DLD1 (cell line): ENCODE results near the gene SMIM13.
"Not testable (repeated sequence)": the region's sequence is repeated elsewhere in the genome, so short reads cannot be mapped to it uniquely, and the experiment has no call there.

Source experiments
- in situ Hi-C: cut with HindIII; loops from 2 replicates; pipeline ENCODE4 v1.10.0; 2017; ENCODE audit warnings: low sequenced_read_pairs

Gene SMIM13

DNA sequence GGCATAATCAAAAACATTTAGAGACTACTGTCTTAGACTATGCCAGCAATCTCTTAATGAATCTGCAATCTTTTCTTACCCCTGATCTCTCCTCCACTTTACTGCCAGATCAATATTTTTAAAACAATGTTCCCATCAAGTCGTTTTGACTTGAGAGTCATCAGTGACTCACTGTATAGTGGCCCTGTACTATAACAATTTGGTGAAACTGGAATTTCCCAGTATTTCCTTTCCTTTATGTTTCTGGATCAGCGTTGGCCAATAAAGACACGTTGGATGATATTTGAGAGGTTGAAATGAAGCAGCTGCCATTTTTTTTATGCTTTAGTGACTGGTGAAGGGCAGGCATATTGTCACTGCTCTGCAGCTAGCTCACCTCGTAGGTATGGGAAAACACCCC, 10.1 kb upstream of the SMIM13 start:
- in situ Hi-C loops = no loop called here

DNA sequence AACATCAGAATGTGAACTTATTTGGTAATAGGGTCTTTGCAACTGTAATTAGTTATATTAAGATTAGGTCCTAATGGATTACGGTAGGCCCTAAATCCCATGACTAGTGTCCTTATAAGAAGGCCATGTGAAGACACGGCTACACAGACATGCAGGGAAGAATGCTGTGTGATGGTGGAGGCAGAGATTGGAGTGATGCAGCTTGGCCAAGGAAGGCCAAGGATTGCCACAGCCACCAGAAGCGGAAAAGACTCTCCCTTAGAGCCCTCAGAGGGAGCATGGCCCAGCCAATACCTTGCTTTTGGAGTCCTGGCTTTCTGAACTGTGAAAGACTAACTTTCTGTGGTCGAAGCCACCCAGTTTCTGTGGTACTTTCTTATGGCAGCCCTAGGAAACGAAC, 9.7 kb upstream of the SMIM13 start:
- in situ Hi-C loops = no loop called here

DNA sequence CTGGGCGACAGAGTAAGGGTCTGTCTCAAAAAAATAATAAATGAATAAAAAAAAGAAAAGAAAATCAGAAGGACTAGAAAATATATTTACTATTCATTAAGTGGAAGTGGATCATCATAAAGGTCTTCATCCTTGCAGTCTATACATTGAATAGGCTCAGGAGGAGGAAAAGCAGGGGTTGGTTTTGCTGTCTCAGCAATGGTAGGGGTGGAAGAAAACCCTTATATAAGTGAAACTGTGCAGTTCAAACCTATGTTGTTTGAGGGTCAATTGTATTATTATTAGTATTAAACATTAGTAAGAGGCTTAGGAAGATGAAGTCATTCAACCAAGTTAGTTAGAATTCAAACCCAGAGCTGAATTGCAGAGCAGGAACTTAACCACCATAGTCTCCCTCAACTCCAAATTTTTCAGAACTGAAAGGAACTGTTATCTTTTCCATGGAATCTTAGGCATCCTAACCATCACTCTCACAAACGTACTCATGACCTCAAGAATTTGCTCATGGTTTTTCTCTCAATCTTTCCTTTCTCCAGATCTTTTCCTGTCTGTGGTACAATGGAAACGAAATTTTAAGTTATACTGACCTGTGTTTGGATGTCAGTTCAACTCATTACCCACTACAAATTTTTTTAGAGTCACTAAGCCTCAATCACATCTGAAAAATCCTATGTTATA, 7.7 kb upstream of the SMIM13 start:
- in situ Hi-C loops = no loop called here

DNA sequence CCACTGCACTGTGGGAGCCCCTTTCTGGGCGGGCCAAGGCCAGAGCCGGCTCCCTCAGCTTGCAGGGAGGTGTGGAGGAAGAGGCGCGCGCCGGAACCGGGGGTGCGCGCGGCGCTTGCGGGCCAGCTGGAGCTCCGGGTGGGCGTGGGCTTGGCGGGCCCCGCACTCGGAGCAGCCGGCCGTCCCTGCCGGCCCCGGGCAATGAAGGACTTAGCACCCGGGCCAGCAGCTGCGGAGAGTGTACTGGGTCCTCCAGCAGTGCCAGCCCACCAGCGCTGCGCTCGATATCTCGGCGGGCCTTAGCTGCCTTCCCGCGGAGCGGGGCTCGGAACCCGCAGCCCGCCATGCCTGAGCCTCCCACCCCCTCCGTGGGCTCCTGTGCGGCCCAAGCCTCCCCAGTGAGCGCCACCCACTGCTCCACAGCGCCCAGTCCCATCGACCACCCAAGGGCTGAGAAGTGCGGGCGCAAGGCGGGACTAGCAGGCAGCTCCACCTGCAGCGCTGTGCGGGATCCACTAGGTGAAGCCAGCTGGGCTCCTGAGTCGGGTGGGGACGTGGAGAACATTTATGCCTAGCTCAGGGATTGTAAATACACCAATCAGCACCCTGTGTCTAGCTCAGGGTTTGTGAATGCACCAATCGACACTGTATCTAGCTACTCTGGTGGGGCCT, 6.4 kb upstream of the SMIM13 start:
- in situ Hi-C loops = not testable (repeated sequence)

DNA sequence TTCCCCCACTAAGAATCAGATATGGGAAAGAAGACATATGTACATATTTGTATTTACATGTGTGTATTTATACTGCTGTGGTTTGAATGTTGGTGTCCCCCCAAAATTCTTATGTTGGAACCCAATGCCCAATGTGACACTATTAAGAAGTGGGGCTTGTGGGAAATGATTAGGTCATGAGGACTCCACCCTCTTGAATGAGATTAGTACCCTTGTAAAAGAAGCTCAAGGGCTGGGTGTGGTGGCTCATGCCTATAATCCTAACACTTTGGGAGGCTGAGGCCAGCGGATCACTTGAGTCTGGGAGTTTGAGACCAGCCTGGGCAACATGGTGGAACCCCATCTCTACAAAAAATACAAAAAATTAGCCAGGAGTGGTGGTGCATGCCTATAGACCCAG, 3.9 kb upstream of the SMIM13 start:
- in situ Hi-C loops = no loop called here

DNA sequence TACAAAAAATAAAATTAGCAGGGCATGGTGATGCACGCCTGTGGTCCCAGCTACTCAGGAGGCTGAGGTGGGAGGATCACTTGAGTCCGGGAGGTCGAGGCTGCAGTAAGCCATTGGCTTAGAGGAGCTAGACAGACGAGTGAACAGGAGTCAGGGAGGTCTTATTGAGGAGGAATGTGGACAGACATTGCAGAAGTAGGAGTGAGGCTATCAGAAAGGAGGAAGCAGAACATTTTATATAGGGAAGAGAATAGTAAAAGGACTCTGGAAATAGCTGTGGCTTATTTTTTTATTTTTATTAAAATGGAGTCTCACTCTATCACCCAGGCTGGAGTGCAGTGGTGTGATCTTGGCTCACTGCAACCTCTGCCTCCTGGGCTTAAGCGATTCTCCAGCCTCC, 2.5 kb upstream of the SMIM13 start:
- in situ Hi-C loops = not testable (repeated sequence)

DNA sequence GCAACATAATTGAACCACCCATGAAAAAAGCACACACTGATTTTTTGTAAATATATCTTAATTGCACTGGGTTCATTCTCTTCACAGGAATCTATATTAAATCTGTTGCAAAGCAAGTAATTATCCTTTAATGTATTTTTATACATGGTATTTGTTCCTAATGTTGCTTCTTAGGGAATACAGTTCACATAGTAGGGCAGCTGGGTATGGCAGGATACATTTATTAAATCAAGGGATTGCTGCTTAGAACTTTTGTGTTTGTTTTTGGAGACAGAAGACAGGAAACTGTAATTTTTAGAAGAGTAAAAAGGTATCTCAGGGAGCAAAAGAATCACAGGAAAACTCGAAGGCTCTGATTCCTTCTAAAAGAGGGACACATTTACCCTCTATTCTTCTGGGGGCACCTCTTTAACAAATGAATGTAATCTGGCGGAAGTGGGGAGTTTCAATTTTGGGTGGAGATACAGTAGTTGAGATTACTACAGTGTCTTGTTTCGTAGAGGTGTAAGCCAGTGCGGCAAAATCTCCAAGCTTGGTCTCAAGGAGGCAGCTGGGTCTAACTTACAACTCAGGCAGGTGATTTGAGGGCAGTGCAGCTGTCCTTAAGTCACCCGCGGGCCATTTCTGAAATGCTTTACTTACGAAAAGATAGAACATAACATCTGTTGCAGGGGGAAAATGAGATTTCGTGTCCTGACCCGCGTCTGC, 812 bp upstream of the SMIM13 start:
- in situ Hi-C loops = no loop called here

DNA sequence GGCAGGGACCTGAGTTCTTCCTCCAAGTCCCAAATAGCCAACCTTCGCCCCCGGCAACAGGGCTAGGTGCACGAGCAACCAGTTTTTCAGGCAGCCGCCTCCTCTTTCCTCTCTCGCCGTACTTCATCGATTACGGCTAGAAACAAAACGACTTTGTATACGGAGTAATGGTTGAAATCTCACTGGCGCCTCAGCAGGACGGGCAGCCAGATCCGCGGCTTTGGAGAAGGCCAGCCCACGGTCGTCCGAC, 333 bp upstream of the SMIM13 start:
- in situ Hi-C loops = no loop called here

DNA sequence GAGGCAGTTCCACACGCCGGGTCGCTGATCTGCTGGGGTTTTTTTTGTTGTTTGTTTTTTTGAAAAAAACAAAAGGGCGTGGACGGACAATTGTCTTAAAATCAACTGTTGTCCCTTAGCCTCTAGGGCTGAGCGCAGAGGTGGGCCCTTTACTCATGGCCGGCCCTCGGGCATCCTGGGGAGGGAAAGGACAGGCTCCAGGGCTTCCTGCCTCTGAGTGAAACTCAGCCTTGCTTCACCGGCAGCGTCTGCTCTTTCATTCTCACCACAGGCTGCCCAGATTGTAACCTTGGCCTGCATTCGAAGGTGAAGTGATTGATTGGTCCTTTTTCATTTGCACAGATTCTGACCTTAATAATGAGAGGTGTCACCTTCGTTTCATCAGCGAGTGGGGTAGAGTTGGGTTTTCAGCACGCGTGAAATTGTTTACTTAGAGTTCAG, 797 bp downstream of the SMIM13 start:
- in situ Hi-C loops = no loop called here

DNA sequence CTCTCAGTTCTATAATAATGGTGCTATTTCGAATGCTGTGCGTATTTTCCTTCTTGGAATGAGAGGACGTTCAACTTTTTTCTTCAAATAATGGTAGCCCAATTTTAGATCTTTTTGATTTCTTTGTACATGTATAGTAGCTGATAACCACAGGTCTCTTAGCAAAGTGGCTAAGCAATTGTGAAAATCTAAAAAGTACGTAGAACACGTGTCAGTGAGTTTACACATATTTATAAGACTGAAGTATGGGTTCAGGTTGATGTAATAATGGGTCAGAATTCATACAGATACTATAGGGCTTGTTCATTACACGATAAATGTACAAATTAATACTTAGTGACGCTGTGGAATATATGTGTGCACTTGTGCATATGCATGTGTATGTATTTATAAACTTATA, 1.3 kb downstream of the SMIM13 start:
- in situ Hi-C loops = no loop called here

DNA sequence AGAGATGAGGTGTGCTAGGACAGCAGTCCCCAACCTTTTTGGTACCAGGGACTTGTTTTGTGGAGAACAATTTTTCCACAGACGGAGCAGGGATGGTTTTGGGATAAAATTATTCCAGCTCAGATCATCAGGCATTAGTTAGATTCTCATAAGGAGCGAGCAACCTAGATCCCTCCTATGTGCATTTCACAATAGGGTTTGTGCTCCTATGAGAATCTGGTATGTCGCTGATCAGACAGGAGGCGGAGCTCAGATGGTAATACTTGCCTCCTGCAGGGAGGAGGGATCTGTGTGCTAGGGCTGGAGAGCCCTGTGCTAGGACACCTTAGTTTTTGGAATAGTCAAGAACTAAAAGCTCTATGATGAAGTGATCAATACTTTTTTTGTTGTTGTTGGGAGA, 2.5 kb downstream of the SMIM13 start:
- in situ Hi-C loops = no loop called here

DNA sequence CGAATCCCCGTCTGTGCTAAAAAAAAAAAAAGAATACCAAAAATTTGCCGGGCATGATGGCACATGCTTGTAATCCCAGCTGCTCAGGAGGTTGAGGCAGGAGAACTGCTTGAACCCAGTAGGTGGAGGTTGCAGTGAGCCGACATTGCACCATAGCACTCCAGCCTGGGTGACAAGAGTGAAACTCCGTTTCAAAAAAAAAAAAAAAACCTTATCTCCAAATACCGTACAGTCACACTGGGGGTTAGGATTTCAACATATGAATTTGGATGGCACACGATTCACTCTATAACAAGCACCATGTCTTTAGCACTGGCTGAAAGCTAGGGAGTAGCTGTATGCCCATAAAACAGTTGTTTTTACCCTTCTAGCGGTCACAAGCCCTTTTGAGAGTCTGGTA, 3.8 kb downstream of the SMIM13 start:
- in situ Hi-C loops = no loop called here

DNA sequence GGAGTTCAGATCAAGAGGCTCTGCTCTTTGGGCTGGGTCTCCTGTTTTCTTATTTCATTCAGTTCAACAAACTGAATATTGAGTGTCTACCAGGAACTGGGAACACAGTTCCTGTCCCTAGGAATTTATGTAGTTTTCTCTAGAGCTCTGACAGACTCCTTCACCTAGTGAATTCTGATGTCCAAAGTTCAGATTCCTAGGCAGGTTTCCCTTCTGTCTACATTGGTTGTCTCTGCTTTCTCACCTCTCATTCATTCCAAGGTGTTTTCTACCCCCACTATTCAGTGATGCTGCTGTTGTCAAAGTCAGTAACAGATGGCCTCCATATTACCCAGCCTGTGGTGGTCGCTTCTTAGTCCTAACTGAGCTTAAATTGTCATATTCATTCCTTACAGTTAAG, 4.4 kb downstream of the SMIM13 start:
- in situ Hi-C loops = no loop called here

DNA sequence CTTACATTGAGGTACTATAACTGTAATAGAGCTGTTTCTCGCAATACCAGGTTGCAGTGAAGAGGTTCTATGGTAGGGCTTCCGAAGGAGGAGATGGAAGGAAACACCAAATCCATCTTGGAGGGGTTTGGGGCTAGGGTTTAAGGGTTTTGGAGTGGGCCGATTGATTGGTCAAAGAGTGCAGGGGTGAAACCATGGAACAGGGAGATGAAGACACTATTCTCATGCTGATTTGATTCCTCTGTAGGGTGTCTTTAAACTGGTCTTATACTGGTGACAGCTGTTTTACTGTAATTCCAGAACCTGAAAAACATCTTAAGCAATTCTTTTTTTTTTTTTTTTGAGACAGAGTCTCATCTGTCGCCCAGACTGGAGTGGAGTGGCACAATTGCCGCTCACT, 7.8 kb downstream of the SMIM13 start:
- in situ Hi-C loops = no loop called here

DNA sequence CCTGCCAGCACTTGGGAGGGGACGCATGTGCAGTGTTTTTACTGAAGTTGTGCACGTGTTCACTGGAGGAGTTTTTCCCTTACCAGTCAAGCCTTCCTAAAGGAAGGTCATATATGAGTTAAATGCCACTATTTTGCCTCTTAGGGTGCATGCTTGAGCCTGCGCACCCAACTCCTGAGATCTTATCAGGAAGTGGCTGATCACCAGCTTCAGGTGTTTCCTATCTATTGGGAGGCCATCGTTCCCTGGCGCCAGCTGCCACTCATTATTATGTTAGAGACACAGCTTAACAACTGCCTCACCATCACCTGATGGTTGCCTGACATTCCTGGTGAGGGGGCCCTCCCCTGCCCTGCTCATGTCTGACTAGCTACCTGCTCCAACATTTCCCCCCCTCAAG, 9.4 kb downstream of the SMIM13 start:
- in situ Hi-C loops = no loop called here

DNA sequence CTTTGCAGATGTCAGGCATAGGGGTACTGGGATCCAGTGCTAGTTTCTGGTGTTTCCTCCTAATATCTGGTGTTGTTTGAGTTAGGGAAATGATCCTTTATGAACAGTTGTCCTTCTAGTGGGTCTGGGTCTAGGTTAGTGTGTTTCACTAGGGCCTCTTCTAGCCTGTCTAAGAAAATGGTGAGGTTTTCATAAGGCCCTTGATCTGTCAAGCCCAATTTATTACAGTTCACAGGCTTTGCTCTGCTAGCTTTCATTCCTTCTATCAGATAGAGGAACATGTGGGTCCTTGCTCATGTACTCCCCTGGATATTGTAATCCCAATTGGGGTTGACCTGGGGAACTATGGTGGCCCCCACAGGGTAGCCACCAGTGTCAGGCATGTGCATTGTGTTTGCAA, 15.1 kb downstream of the SMIM13 start:
- in situ Hi-C loops = no loop called here

DNA sequence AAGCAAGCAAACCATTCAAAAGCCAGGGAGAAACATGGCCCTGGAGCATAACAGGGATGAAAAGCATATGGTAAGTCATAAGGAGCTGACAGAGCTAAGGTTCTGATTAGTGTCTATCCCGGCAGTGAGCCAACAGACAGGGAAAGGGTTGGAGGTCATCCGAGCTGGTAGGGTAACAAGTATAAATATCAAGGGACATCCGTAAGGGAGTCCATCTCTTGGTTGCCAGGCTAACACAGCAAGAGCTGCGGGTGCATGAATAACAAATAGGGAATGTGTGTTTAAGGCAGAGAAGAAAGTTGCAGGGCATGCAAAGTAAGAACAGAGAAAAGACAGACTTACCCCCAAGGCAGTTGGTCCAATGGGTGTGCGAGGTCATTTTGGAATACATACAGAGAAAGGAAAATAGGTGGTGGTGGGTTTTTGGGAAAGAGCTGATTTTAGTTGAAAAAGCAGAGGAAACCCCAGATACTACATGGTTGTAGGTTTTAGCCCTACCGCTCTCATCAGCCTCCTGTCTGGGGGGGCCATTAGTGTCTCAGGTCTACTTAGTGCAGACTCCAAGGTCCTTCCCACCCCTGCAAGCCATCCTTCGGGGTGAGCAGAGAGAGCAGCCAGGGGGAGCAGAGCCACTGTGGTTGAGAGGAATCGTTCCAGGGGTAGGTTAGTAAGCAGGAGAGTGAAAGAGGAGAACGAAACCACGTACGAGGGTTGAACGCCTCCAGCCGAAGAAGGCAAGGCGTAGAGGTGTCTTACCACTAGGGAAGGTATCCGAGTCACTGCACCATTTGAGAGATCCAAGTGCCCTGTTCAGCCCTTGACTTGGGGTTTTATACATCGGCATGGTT, 17.5 kb downstream of the SMIM13 start, which contains the start of gene ERVFRD-1:
Gene ERVFRD-1 (minus strand): TSS at position 805 of the 848 bp plus-strand sequence. CDS start 6,415 bp downstream, outside the sequence.
- in situ Hi-C loops = no loop called here

DNA sequence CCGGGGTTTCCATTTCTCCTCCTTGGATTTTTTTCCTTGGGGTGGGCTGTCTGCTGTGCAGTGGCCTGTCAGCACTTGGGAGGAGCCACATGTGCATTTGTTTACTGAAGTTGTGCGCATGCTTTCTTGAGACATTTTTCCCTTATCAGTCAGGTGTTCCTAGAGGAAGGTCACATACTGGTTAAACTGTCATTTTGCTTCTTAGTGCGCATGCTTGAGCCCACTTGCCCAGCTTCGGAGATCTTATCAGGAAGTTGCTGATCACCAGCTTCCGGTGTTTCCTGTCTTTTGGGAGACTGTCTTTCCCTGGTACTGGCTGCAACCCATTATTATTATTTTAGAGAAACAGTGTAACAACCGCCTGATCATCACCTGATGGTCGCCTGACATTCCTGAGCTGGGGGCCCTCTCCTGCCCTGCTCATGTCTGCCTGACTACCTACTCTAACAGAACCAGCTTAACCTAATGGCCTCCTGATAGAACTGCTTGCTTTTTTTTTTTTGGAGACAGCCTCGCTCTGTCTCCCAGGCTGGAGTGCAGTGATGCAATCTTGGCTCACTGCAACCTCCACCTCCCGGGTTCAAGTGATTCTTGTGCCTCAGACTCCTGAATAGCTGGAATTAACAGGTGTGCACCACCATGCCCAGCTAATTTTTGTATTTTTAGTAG, 18.3 kb downstream of the SMIM13 start:
- in situ Hi-C loops = no loop called here

DNA sequence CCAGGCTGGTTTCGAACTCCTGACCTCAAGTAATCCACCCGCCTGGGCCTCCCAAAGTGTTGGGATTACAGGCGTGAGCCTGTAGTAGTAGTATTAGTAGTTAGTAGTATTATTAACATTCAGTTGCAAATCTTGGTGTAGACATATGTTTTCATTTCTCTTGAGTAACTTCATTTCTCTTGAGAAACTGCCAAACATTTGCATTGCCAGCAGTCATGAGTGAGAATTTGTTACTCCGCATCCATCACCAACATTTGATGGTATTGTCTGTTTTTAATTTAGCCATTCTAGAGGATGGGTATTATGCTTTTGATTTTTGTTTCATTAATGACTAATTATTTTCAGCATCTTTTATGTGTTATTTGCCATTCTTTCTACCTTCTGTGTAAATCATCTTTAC, 19.4 kb downstream of the SMIM13 start:
- in situ Hi-C loops = no loop called here

DNA sequence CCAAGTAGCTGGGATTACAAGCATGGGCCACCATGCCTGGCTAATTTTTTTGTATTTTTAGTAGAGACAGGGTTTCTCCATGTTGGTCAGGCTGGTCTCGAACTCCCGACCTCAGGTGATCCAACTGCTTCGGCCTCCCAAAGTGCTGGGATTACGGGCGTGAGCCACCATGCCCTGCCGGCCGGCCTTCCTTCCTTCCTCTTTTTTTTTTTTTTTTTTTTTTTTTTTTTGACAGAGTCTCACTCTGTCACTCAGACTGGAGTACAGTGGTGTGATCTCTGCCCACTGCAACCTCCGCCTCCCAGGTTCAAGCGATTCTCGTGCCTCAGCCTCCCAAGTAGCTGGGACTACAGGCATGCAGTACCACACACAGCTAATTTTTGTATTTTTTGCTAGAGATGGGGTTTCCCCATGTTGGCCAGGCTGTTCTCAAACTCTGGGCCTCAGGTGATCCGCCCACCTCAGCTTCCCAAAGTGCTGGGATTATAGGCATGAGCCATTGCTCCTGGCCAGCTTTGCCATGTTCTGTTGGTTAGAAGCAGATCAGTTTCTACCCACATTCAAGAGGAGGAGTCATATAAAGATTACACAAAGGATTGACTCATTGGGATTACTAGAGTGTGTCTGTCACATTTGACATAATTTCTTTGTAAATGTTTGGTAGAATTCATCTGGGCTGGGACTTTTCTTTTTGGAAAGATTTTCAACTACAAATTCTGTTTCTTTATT, 22.3 kb downstream of the SMIM13 start:
- in situ Hi-C loops = not testable (repeated sequence)
